ENCODE measurements around the gene TDRD6.

The TDRD6 gene

DNA sequence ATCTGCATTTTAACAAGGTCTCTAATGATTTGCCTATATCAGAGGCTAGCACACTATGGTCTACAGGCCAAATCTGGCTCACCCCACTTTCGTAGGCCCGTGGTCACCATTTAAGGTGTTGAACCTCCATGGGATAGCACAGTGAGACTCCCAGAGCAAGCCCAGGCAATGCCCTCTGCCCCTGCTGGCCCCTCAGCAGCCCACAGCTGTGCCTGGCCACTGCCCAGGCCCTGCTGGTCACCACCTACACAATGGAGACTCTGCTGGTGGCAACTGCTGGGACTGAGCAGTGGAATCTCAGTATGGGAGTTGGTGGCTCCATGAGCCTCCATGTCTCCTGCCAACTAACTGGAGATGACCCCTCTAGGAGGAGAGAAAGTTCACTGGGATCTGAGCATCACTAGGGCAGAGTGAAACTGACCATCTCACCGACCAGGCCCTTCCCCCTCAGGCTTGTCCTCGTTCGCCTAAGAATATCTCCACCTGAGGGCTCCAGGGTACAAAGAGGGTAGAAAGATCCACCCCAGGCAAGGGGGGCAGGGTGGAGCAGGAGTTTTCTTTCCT lies 61.3 kb downstream of the TDRD6 start:
- FAIRE-seq, result no peak

DNA sequence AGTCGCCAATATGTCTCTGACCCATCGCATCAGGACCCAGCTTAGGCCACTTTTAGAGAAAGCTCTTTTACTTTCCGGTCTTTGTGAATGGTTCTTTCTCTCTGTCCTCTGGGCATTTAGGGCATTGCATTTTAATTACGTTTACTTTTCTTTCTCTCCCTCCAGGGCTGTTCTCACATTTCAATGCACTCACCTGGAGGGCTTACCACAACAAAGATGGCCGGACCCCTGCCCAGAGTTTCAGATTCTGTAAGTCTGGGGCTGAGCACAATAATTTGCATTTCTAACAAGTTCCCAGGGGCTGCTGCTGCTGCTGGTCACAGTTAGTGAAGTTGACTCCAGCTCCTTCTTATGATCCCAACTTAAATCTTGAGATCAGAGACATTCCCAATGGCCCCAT lies 62.0 kb downstream of the TDRD6 start:
- no peak for FAIRE-seq

DNA sequence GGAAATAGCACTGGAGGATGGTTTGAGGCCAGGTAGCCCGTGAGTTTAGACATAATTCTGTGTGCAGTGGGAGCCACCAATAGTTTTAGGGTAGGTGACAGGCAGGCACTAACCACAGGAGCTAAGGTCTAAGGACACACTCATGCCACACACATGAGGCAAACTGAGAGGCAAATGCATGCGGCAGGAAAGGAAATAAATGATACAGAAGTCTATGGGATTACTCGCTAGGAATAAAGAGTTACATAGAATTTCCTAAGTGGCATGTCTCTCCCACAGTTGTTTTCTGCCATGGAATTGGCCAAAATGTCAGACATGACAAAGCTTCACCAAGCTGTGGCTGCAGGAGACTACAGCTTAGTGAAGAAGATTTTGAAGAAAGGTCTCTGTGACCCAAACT lies 64.0 kb downstream of the TDRD6 start:
- FAIRE-seq, result no peak
